Activated CD8-positive, alpha-beta memory T cell treated with anti-CD3 and anti-CD28 coated beads for 1 hour (primary cell): Measurements from ENCODE around the gene CEP85.

Experiments
- DNase-seq, 2 donors: peaks; one replicate each; pipeline ENCODE4 v3.0.0-alpha.2; 2020; ENCODE audit warnings: low read depth in 1 of 2; ENCODE audit errors: extremely low read depth in 1 of 2

Gene CEP85, protein sequence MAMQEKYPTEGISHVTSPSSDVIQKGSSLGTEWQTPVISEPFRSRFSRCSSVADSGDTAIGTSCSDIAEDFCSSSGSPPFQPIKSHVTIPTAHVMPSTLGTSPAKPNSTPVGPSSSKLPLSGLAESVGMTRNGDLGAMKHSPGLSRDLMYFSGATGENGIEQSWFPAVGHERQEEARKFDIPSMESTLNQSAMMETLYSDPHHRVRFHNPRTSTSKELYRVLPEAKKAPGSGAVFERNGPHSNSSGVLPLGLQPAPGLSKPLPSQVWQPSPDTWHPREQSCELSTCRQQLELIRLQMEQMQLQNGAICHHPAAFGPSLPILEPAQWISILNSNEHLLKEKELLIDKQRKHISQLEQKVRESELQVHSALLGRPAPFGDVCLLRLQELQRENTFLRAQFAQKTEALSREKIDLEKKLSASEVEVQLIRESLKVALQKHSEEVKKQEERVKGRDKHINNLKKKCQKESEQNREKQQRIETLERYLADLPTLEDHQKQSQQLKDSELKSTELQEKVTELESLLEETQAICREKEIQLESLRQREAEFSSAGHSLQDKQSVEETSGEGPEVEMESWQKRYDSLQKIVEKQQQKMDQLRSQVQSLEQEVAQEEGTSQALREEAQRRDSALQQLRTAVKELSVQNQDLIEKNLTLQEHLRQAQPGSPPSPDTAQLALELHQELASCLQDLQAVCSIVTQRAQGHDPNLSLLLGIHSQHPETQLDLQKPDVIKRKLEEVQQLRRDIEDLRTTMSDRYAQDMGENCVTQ

GRCh38 chr1:26233903-26234643 is at the start of gene CEP85:
CEP85 (plus strand) TSS chr1:26234200; CDS start chr1:26239784, 5,584 bp downstream.
- peak; percentile 97 to 99 for DNase-seq

DNA sequence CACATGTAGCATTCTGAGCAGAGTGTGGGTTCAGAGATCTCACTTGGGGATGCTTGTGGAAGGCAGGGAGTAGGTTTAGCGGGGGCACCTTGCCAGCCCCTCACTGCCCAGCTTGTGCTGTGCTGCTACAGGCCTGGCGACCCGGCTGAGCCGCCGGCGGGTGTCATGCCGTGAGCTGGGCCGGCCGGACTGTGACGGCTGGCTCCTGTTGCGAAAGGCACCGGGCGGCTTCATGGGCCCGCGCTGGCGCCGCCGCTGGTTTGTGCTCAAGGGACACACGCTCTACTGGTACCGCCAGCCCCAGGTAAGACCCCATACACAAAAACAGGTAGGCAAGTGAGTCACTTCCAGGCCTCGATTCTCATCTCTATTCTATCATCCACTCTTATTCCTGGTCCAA is 49.1 kb upstream of the CEP85 start:
- DNase-seq: no peak

DNA sequence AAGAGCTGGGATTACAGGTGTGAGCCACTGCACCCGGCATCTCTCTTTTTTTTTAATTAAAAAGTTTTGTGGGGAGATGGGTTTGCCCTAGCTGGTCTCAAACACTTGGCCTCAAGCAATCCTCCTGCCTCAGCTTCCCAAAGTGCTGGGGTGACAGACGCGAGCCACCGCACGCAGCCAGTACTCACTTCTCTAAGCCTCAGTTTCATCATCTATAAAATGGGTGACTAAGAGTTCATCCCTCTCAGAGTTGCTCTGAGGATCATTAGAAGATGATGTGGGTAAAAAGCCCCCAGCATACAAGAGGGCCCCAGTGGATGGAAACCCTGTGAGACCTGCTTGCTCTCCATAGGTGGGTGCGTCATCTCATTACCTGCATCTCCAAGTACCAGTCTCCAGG is 46.1 kb upstream of the CEP85 start:
- DNase-seq: no peak

DNA sequence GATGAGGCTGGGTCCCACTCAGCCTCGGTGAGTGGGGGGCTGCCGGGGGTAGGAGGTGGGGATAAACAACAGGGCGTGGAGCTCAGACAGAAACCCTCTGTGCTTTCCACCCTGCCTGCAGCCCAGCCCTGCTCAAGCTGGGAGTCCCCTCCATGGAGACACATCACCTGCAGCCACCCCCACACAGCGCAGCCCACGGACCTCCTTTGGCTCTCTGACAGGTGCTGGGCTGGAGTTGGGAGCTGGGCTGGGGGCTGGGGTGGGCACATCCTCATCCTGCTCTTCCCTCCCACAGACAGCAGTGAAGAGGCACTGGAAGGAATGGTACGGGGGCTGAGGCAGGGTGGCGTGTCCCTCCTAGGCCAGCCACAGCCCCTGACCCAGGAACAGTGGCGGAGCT is 45.5 kb upstream of the CEP85 start:
- DNase-seq: no peak

GRCh38 chr1:26189331-26189730 is 44.7 kb upstream of the CEP85 start:
- DNase-seq: no peak

GRCh38 chr1:26189751-26190275 is 44.2 kb upstream of the CEP85 start:
- no peak for DNase-seq

DNA sequence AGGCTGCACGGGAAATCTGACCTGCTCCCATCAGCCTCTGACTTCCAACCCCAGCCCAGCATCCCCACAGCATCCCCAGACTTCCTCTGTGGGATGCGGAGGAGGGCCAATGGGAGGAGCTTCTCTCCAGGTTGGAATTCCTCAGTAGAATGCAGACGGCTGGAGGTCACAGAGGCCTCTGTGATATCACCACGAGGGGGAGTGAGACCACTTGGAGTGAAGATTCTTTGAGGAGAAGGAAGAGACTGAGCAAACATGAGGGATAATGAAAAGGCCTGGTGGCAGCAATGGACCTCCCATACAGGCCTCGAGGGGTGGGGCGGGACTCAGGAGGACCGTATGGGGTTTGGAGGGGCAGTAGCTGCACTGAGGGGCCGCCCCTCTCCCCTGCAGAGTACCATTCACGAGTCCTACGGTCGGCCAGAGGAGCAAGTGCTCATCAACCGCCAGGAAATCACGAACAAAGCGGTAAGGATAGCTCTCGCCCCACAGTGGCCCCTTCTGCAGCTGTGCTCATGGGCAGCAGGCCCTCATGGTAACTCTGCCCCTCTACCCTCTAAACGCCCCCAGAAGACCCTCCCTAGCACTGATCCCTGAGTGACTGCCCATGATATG is 43.5 kb upstream of the CEP85 start, which contains the start of gene CATSPER4:
CATSPER4 (plus strand) TSS at position 230 of the 615 bp plus-strand sequence; CDS start at position 256, 26 bp downstream.
- DNase-seq: no peak

DNA sequence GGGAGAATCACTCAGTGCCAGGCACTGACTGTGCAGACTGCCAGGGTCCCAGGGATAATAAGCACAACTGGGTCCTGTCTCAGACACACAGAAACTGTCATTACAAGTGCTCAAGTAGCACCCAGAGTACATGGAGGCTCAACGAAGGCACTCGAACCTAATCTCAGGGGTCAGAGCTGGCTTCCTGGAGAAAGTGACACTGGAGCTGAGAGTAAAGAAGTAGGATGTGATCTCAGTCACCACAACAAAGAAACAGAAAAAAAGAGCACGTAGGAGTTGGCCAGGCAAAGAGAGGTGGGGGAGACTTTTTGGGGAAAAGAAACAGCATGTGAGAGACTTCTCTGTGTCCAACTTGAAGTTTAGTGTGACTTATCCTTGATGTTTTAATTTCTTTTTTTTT is 42.3 kb upstream of the CEP85 start:
- DNase-seq: no peak

DNA sequence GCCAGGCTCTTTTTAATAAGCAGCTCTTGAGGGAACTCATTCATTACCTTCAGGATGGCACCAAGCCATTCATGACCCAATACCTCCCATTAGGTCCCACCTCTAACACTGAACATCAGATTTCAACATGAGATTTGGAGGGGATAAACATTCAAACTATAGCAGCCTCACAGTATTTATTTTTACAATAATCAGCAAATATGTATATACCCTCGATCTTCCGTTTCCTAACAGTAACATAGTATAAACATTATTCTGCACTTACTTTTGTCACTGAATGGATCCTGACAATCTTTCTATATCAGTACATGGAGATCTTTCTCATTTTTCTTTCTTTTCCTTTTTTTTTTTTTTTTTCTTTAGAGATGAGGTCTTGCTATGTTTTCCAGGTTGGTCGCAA is 38.2 kb upstream of the CEP85 start:
- DNase-seq: no peak

DNA sequence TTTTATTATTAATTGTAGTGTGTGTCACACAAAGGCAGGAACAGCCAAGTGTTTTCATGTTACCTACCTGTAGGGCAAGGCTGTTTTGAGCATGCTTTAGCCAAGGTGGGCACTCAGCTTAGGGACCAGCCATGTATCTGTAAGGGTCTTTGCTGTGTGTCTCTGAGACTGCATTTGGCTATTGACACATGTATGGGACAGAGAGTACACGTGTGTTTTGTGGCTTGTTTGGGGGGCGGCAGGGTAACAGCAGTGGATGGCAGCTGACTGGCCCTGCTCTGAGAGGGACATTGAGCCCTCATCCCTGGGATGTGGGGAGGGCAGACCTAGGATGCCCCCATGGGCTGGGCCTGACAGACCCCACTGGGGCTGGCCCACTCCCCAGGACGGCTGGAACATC is 36.7 kb upstream of the CEP85 start:
- no peak for DNase-seq

- no peak for DNase-seq
These were observed 36.2 kb upstream of the CEP85 start for GRCh38 chr1:26197813-26198212.

- DNase-seq: no peak
These were observed 33.6 kb upstream of the CEP85 start for GRCh38 chr1:26200413-26200812.

DNA sequence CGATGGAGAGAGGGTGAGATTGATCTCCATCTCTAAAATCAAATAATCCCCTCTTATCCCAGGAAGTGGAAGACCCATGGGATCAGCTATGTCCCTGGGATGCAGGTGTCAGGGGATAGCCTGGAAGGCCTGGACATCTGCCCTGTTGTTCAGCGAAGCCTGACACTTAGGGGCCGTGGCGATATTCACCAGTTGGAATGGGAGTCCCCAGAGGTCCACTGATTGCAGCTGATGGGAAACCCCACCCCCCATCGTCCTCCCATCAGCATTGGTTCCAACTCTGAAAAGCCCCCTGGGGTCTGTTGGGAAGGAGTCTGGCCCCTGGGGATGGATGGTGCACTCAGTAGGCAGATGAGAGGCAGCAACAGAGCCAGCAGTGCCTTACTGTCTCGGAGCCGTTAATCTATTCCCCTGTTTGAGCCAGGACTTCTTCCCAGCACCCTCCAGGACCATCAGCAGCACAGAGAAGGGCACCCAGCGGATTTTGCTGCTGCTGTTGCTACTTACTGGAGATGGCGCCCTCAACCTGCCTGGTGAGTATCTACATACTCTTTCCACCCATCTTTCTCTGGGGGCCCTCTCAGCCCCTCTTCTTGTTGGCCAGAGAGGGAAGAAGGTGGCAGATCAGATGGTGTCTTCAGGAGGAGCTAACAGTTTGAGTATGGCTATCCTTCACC is 30.2 kb upstream of the CEP85 start:
- DNase-seq: no peak

DNA sequence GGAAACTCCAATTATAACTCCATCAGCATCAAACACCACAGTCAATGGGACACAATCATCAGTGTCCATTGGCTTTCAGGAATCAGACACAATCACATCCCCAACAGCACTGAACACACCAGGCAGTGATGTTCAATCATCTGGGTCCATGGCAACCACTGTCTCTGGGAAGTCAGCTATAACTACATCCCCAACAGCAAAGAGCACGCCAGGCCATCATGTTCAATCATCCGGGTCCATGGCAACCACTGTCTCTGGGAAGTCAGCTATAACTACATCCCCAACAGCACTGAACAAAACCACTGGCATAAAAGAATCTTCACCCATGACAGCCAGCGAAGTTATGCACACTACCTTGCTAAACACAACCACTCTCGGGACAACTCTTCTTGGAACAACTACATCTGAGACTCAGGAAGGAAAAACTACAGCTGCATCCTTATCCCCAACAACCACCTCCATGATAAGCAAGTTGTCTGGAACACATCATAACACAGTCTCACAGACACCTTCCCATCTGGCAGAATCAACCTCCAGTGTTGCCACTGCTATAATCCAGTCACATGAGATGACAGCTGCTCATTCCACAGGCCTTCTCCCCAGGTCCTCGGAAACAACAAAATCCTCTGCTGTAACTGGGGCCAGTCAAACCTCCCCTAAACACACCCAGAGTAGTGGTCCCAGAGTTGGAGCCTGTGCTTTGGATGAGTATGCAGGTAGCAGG is 23.7 kb upstream of the CEP85 start:
- no peak for DNase-seq

GRCh38 chr1:26212726-26213125 is 21.3 kb upstream of the CEP85 start:
- no peak for DNase-seq

DNA sequence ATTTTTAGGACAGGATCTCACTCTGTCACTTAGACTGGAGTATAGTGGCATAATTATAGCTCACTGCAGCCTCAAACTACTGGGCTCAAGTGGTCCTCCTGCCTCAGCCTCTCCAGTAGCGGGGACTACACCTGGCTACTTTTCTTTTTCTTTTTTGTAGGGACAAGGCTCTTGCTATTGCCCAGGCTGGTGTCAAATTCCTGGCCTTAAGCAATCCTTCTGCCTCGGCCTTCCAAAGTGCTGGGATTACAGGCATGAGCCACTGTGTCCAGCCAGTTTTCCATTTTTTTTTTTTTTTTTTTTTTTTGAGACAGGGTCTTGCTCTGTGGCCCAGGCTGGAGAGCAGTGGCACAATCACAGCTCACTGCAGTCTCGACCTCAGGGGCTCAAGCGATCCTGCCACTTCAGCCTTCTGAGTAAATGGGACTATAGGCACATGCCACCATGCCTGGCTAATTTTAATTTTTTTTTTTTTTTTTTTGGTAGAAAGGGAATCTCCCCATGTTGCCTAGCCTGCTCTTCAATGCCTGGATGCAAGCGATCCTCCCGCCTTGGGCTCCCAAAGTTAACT is 20.6 kb upstream of the CEP85 start:
- DNase-seq: no peak

DNA sequence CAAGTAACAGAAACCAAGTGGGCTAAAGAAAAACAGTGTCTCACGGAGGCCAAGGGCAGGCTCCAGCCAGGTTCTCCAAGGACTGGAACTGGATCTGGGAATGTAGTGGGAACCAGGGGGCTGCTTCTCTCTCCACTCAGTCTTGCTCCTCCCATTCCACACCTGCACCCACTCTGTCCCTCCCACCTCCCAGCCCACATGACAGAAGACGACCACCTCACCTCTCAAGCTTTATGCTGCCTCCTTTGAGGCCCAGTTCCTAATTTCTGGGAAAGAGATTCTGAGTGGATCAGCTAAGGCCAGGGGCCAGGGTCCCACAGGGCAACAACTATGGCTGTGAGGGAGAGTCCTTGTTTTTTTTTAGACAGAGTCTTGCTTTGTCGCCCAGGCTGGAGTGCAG is 18.8 kb upstream of the CEP85 start:
- no peak for DNase-seq

DNA sequence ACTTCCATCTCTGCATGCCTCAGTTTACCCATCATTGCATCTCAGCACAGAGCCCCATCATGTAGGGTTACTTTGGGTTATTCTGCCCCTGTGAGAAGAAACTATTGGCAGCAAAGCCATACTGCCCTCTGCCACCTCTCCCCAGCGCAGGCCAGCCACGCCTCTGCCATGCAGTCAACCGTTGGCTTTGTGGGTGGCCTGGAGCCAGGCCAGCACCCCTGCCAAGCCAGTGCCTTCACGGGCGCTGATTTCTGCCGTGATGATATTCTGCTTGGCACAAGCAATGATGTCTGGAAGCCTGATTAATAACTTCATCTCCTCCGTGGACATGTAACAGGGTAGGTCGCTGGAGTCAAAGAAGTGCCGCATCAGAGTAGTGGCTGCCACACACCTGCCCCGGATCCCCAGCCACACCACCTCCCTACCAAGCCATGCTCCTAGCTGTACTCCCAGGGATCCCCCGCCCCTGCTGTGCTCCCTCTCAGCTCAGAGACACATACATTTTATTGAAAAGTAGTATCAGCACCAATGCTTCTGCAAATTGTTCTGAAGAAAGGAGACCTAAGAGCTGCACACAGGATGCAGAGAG is 15.0 kb upstream of the CEP85 start:
- no peak for DNase-seq
